ENCODE data around the gene HOXB8. TPM values are rescaled to one million over a fixed set of nuclear protein-coding genes. Genes with fewer than 3 reads are reported as not detected.

HOXB8 gene
- total RNA-seq, 1 donor from 2014 or later: not detected

- Mint-ChIP-seq H3K27ac (ENCODE audit: unreplicated experiment) (no peak overlapping the region), H3K4me3 (ENCODE audit: unreplicated experiment) (no peak overlapping the region), H3K4me1 (ENCODE audit: low read depth) (peaks cover 6% of the 10 kb centered on the region), H3K36me3 (ENCODE audit: low read depth) (peaks cover 1% of the 10 kb centered on the region), H3K27me3 (ENCODE audit: low read depth) (peaks cover 92% of the 10 kb centered on the region), H3K9me3 (ENCODE audit: low read depth) (peaks cover 2% of the 10 kb centered on the region)
- DNase-seq (ENCODE audit: low spot score): no peak
- TF ChIP-seq, protein P1, sequence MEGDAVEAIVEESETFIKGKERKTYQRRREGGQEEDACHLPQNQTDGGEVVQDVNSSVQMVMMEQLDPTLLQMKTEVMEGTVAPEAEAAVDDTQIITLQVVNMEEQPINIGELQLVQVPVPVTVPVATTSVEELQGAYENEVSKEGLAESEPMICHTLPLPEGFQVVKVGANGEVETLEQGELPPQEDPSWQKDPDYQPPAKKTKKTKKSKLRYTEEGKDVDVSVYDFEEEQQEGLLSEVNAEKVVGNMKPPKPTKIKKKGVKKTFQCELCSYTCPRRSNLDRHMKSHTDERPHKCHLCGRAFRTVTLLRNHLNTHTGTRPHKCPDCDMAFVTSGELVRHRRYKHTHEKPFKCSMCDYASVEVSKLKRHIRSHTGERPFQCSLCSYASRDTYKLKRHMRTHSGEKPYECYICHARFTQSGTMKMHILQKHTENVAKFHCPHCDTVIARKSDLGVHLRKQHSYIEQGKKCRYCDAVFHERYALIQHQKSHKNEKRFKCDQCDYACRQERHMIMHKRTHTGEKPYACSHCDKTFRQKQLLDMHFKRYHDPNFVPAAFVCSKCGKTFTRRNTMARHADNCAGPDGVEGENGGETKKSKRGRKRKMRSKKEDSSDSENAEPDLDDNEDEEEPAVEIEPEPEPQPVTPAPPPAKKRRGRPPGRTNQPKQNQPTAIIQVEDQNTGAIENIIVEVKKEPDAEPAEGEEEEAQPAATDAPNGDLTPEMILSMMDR (IDR thresholded peaks at IDR 0.05): no peak
Observed at GRCh38 chr17:48601539-48602425, 13.3 kb downstream of the HOXB8 start.

- Mint-ChIP-seq H3K4me1 (ENCODE audit: low read depth) (peaks cover 10% of the 10 kb centered on the region), H3K27ac (ENCODE audit: unreplicated experiment) (no peak overlapping the region)
Observed at GRCh38 chr17:48601207-48601538, 13.9 kb downstream of the HOXB8 start.

GRCh38 chr17:48600244-48601098 is 14.6 kb downstream of the HOXB8 start:
- Mint-ChIP-seq H3K36me3 (ENCODE audit: low read depth) (peaks cover 3% of the 10 kb centered on the region), H3K27me3 (ENCODE audit: low read depth) (peaks cover 93% of the 10 kb centered on the region), H3K4me1 (ENCODE audit: low read depth) (peaks cover 10% of the 10 kb centered on the region), H3K27ac (ENCODE audit: unreplicated experiment) (no peak overlapping the region), H3K4me3 (ENCODE audit: unreplicated experiment) (no peak overlapping the region), H3K9me3 (ENCODE audit: low read depth) (peaks cover 2% of the 10 kb centered on the region)
- no peak for DNase-seq (ENCODE audit: low spot score)
- TF ChIP-seq, protein P1 (IDR thresholded peaks at IDR 0.05): no peak

More at GRCh38 chr17:48601207-48601538, 13.9 kb downstream of the HOXB8 start:
- DNase-seq (ENCODE audit: low spot score): no peak
- Mint-ChIP-seq H3K4me3 (ENCODE audit: unreplicated experiment) (no peak overlapping the region), H3K9me3 (ENCODE audit: low read depth) (peaks cover 2% of the 10 kb centered on the region), H3K36me3 (ENCODE audit: low read depth) (peaks cover 3% of the 10 kb centered on the region), H3K27me3 (ENCODE audit: low read depth) (peaks cover 92% of the 10 kb centered on the region)
- TF ChIP-seq, protein P1 (IDR thresholded peaks at IDR 0.05): no peak

GRCh38 chr17:48599354-48599753 is 15.7 kb downstream of the HOXB8 start:
- DNase-seq (ENCODE audit: low spot score): no peak
- Mint-ChIP-seq H3K36me3 (ENCODE audit: low read depth) (peaks cover 2% of the 10 kb centered on the region), H3K4me1 (ENCODE audit: low read depth) (peaks cover 10% of the 10 kb centered on the region), H3K4me3 (ENCODE audit: unreplicated experiment) (no peak overlapping the region), H3K9me3 (ENCODE audit: low read depth) (peaks cover 2% of the 10 kb centered on the region), H3K27me3 (ENCODE audit: low read depth) (peaks cover 94% of the 10 kb centered on the region), H3K27ac (ENCODE audit: unreplicated experiment) (no peak overlapping the region)
- TF ChIP-seq, protein P1 (IDR thresholded peaks at IDR 0.05): no peak

DNA sequence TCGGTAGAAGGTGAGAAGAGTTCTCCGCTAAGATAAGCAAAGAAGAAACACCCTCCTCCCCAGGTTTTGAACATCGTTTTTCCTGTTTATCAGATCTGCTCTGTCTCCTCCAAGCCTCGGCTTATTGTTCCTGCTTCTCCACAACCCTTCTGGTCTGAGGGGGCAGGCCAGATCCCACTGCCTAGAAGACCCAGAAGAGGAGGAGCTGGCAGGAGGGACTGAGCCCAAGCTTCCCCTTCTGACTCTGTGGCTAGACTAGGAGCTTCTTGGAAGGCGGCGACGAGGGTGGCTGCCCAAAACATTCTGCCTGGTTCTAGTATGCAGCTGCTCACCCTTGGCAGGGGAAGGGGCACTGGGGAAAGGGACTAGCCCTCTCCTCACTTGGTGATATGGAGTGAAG is 16.4 kb downstream of the HOXB8 start:
- TF ChIP-seq, protein P1 (IDR thresholded peaks at IDR 0.05): no peak
- peaks cover 13% of the 10 kb centered on the region for H3K4me1 Mint-ChIP-seq (ENCODE audit: low read depth)

More for the DNA sequence above, 16.4 kb downstream of the HOXB8 start:
- peaks cover 96% of the 10 kb centered on the region for H3K27me3 Mint-ChIP-seq (ENCODE audit: low read depth)
- H3K27ac Mint-ChIP-seq (ENCODE audit: unreplicated experiment): no peak overlapping the region
- H3K9me3 Mint-ChIP-seq (ENCODE audit: low read depth): peaks cover 2% of the 10 kb centered on the region
- no peak overlapping the region for H3K4me3 Mint-ChIP-seq (ENCODE audit: unreplicated experiment)
- H3K36me3 Mint-ChIP-seq (ENCODE audit: low read depth): peaks cover 2% of the 10 kb centered on the region
- DNase-seq (ENCODE audit: low spot score): no peak

Data from chondrocyte (in vitro differentiated cells).